Inflammatory macrophage (primary cell): ENCODE data around the gene SYNPO2L.
"Not testable (repeated sequence)": the region's sequence is repeated elsewhere in the genome, so short reads cannot be mapped to it uniquely, and the experiment has no call there.

Source experiments
- DNase-seq, 2 donors: peaks; one replicate each; pipeline ENCODE4 v3.0.0-alpha.2; 2020 to 2022

SYNPO2L gene

DNA sequence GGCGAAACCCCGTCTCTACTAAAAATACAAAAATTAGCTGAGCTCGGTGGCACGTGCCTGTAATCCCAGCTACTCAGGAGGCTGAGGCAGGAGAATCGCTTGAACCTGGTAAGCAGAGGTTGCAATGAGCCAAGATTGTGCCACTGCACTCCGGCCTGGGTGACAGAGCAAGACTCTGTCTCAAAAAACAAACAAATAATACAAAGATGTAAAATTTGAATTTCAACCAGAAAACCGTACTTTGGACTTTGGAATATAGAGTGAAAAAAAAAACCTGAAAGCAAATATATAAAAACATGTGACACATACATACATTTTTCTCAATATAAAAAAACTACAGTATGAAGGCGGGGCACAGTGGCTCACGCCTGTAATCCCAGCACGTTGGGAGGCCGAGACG, 34.9 kb downstream of the SYNPO2L start:
- DNase-seq: not testable (repeated sequence)

DNA sequence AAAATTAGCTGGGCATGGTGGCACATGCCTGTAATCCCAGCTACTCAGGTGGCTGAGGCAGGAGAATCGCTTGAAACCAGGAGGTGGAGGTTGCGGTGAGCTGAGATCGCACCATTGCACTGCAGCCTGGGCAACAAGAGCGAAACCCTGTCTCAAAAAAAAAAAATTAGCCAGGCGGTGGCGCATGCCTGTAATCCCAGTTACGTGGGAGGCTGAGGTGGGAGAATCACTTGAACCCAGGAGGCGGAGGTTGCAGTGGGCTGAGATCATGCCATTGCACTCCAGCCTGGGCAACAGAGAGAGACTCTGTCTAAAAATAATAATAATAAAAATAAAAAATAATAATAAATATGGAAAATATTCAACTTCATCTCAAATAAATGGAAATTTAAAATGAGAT, 38.7 kb downstream of the SYNPO2L start:
- not testable (repeated sequence) for DNase-seq

DNA sequence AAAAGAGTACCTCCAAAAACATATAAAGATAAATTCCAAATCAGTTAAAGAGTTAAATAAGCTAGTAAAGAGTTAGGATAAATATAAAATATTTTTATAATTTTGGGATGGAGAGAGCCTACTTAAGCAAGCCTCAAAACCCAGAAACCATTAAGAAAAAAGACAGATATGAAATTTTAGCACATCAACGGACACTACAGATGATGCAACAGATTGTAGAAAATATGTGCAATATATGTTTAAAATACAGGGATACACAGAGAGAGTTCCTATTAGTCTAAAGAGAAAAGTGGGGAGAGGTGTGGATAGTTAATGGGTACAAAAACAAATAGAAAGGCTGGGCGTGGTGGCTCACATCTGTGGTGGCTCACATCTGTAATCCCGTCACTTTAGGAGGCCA, 41.1 kb downstream of the SYNPO2L start:
- no peak for DNase-seq

DNA sequence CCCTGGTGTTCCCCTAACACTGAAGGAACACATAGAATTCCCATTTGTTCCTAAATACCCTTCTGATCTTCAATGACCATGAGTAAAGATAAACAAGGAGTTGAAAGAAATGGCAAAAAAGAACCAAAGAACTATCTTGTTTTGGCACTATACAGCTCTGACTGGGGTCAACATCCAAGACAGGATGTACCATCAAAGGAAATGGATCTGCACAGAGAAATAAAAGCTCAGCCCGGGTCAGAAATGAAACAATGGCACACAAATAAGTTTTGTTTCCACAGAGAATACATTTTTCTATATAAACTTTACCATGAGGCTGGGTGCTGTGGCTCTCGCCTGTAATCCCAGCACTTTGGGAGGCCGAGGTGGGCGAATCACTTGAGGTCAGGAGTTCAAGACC, 46.7 kb downstream of the SYNPO2L start:
- DNase-seq: no peak

DNA sequence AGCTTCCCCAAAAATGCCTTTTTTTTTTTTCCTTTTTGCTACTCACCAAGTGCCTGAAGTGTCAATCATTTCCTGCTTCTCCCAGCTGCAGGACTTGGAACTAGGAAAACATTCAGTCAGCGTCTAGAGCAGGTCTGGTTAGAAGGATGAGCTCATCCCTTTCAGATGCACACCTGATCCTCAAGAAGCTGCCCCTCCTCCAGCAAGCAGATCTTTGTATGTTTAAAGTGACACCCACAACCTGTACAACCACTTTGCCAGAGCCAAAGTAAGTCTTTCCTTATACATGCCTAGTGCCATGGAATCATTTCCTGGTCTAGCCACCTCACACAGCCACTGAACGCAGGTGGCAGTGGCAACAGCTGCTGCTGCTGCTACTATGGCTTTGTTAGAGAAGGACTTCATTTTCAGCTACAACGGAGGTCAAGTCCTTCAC, 54.3 kb downstream of the SYNPO2L start:
- no peak for DNase-seq

DNA sequence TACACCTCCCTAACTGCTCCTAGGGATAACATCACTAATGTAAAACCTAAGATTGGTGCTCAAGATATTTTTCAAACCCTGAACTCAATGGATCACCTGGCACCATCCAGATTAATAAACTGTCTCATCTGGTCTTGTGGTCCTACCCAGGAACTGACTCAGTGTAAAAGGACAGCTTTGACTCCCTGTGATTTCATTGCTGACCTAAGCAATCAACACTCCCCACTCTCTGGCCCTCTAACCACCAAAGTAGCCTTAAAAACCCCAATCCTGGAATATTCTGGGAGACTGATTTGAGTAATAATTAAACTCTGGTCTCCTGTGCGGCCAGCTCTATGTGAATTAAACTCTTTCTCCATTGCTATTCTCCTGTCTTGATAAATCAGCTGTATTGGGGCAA, 58.5 kb downstream of the SYNPO2L start:
- no peak for DNase-seq
